Measurements from ENCODE around the gene ERC2.

The ERC2 gene

GRCh38 chr3:55648591-55649318 lies 819.5 kb downstream of the ERC2 start:
- peaks cover 4% of the 10 kb centered on the region for H3K27me3 Mint-ChIP-seq (ENCODE audit: low read depth)
- TF ChIP-seq CTCF (IDR thresholded peaks at IDR 0.05; ENCODE audit: unreplicated experiment in 3 of 3) = no peak
- no peaks in the 10 kb centered on the region for H3K36me3 Mint-ChIP-seq (ENCODE audit: low read depth)
- H3K9me3 Mint-ChIP-seq = no peaks in the 10 kb centered on the region
- no peak overlapping the region for H3K4me3 Mint-ChIP-seq
- H3K4me1 Mint-ChIP-seq = peaks cover 44% of the 10 kb centered on the region
- H3K27ac Mint-ChIP-seq = peak overlapping the region in 1 of 3 experiments; percentile 93

- TF ChIP-seq CTCF (IDR thresholded peaks at IDR 0.05; ENCODE audit: unreplicated experiment in 3 of 3) = no peak
- peaks cover 4% of the 10 kb centered on the region for H3K27me3 Mint-ChIP-seq (ENCODE audit: low read depth)
- no peaks in the 10 kb centered on the region for H3K36me3 Mint-ChIP-seq (ENCODE audit: low read depth)
- peaks cover 37% of the 10 kb centered on the region for H3K4me1 Mint-ChIP-seq
- no peaks in the 10 kb centered on the region for H3K9me3 Mint-ChIP-seq
- peak overlapping the region in 2 of 3 experiments; percentile 27 to 60 for H3K4me3 Mint-ChIP-seq
- H3K27ac Mint-ChIP-seq = peak overlapping the region; percentile 74 to 93 (median 87)
Measured at GRCh38 chr3:55647670-55648069, 820.6 kb downstream of the ERC2 start.

GRCh38 chr3:55647063-55647462 lies 821.2 kb downstream of the ERC2 start:
- peak overlapping the region; percentile 74 to 93 (median 87) for H3K27ac Mint-ChIP-seq
- no peak for TF ChIP-seq CTCF (IDR thresholded peaks at IDR 0.05; ENCODE audit: unreplicated experiment in 3 of 3)
- H3K4me1 Mint-ChIP-seq = peaks cover 37% of the 10 kb centered on the region
- H3K4me3 Mint-ChIP-seq = peak overlapping the region in 2 of 3 experiments; percentile 58 to 60
- no peaks in the 10 kb centered on the region for H3K9me3 Mint-ChIP-seq
- no peaks in the 10 kb centered on the region for H3K36me3 Mint-ChIP-seq (ENCODE audit: low read depth)
- peaks cover 4% of the 10 kb centered on the region for H3K27me3 Mint-ChIP-seq (ENCODE audit: low read depth)

- peaks cover 37% of the 10 kb centered on the region for H3K4me1 Mint-ChIP-seq
- no peaks in the 10 kb centered on the region for H3K9me3 Mint-ChIP-seq
- no peak for TF ChIP-seq CTCF (IDR thresholded peaks at IDR 0.05; ENCODE audit: unreplicated experiment in 3 of 3)
- H3K36me3 Mint-ChIP-seq (ENCODE audit: low read depth) = no peaks in the 10 kb centered on the region
- H3K27ac Mint-ChIP-seq = no peak overlapping the region
- no peak overlapping the region for H3K4me3 Mint-ChIP-seq
- peaks cover 4% of the 10 kb centered on the region for H3K27me3 Mint-ChIP-seq (ENCODE audit: low read depth)
Measured at GRCh38 chr3:55646121-55646520, 822.1 kb downstream of the ERC2 start.

- peak overlapping the region in 1 of 3 experiments; percentile 29 for H3K27ac Mint-ChIP-seq
- no peaks in the 10 kb centered on the region for H3K36me3 Mint-ChIP-seq (ENCODE audit: low read depth)
- H3K4me1 Mint-ChIP-seq = peaks cover 36% of the 10 kb centered on the region
- H3K9me3 Mint-ChIP-seq = no peaks in the 10 kb centered on the region
- peaks cover 4% of the 10 kb centered on the region for H3K27me3 Mint-ChIP-seq (ENCODE audit: low read depth)
- H3K4me3 Mint-ChIP-seq = no peak overlapping the region
- TF ChIP-seq CTCF (IDR thresholded peaks at IDR 0.05; ENCODE audit: unreplicated experiment in 3 of 3) = no peak
Measured at GRCh38 chr3:55645422-55645821, 822.8 kb downstream of the ERC2 start.

GRCh38 chr3:55643283-55643682 lies 825.0 kb downstream of the ERC2 start:
- Mint-ChIP-seq H3K27ac (no peak overlapping the region), H3K27me3 (ENCODE audit: low read depth) (peaks cover under 1% of the 10 kb centered on the region), H3K4me3 (no peak overlapping the region), H3K36me3 (ENCODE audit: low read depth) (no peaks in the 10 kb centered on the region), H3K4me1 (peaks cover 29% of the 10 kb centered on the region), H3K9me3 (no peaks in the 10 kb centered on the region)
- no peak for TF ChIP-seq CTCF (IDR thresholded peaks at IDR 0.05; ENCODE audit: unreplicated experiment in 3 of 3)
